Prostate gland (tissue), 2 donors: ENCODE results near the gene ZAP70. TPM values are rescaled to one million over a fixed set of nuclear protein-coding genes. Genes with fewer than 3 reads are reported as not detected.
"Not testable (repeated sequence)": the region's sequence is repeated elsewhere in the genome, so short reads cannot be mapped to it uniquely, and the experiment has no call there.

Source experiments
- DNase-seq: peaks from one replicate; pipeline ENCODE4 v3.0.0-alpha.2; 2019; ENCODE audit warnings: low spot score
- H3K27ac ChIP-seq, 2 donors: fragments of 200-600 bp; sonication (generic); 2 replicates each; pipeline ENCODE4 v1.5.1; 2017 to 2019
- H3K27me3 ChIP-seq: fragments of 200-600 bp; sonication (generic); replicated peaks from 2 replicates; pipeline ENCODE4 v1.5.1; 2019; ENCODE audit not compliant: insufficient read depth
- H3K36me3 ChIP-seq, 2 donors: fragments of 200-600 bp; sonication (generic); 1 replicate in 1 of 2; 2 replicates in 1 of 2; pipeline versions ENCODE4 v1.5.1 to v1.8.1; 2017 to 2019
- H3K4me1 ChIP-seq: fragments of 200-600 bp; sonication (generic); replicated peaks from 2 replicates; pipeline ENCODE4 v1.5.1; 2019
- H3K4me3 ChIP-seq, 2 donors: fragments of 200-600 bp; sonication (generic); 2 replicates each; pipeline ENCODE4 v1.5.1; 2017 to 2019
- H3K9me3 ChIP-seq: fragments of 200-600 bp; sonication (generic); 2 replicates; pipeline ENCODE4 v1.5.1; 2017
- POLR2A ChIP-seq: fragments of 450-650 bp; IDR thresholded peaks from one replicate; pipeline ENCODE4 v1.6.1; 2016; ENCODE audit warnings: antibody characterized with exemption, mild to moderate bottlenecking
- POLR2AphosphoS5 ChIP-seq: sonication (generic); formaldehyde crosslinking; IDR thresholded peaks from one replicate; pipeline ENCODE4 v1.6.1; 2017; ENCODE audit warnings: antibody characterized with exemption
- WGBS: methylation state at CpG from one replicate; pipeline ENCODE4 v1.1.5; 2018; 5-methylcytosine and 5-hydroxymethylcytosine counted together
- intact Hi-C: fragments of 100-400 bp; cut with DNase I; formaldehyde crosslinking; loops from one replicate; pipeline ENCODE4 v1.14.2; 2022
- total RNA-seq, 2 donors: library from RNA; depleted of rRNA; stranded (reverse); fragments of >200 nt; gene quantifications; one replicate each; pipeline ENCODE4 v1.1.0, GENCODE V29; 2016
- TF ChIP-seq, protein P1 (sequence below), 4 experiments: fragments of 200-600 bp in 2 of 4; fragments of 450-650 bp in 2 of 4; sonication (generic) in 2 of 4; IDR thresholded peaks; 1 replicate in 3 of 4; 2 replicates in 1 of 4; pipeline ENCODE4 v1.5.1; 2016 to 2019; ENCODE audit warnings: antibody characterized with exemption in 4 of 4, mild to moderate bottlenecking in 2 of 4, moderate library complexity in 2 of 4

Gene ZAP70
- total RNA-seq, 2 donors from 2014 or later: 1.8 to 3.9 TPM

DNA sequence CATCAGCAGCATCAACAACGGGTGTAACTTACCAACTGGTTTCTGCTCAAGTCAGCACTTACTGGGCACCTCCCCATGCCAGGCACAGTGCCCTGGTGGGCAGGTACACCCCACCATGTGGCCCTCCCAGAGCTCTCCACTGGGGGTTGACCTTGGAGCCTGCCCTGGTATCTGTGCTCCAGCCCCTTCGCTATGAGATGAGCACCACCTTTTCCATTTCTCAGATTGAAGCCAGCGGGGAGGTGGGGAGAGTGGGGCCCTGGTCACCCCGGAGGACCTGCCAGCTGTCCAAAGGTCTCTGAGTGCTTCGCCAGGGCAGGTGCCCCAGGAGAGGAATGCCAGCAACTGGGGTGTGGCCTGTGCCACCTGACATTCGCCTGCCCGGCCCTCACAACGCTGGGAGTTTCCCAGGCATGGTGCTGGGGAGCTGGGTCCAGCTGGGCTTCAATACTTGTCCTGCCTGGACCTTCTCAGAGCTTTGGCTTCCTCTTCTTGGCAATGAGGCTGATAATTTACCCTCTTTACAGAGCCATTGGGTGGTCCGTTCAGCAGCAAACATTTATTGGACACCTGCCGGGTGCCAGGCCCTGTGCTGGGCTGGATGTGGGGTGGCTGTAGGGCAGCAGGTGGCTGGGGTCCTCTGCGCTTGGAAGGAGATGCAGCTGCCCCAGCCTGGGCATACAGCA is 5.9 kb upstream of the ZAP70 start:
- intact Hi-C loops: no loop called here
- Histone ChIP-seq H3K4me3 (no peak overlapping the region), H3K9me3 (no peaks in the 10 kb centered on the region), H3K4me1 (no peaks in the 10 kb centered on the region), H3K27me3 (no peaks in the 10 kb centered on the region), H3K27ac (no peak overlapping the region), H3K36me3 (no peaks in the 10 kb centered on the region)
- 79% methylated on average over 11 of the region's 11 CpGs for WGBS
- TF ChIP-seq POLR2A (no peak), POLR2AphosphoS5 (no peak)
- TF ChIP-seq, protein P1, sequence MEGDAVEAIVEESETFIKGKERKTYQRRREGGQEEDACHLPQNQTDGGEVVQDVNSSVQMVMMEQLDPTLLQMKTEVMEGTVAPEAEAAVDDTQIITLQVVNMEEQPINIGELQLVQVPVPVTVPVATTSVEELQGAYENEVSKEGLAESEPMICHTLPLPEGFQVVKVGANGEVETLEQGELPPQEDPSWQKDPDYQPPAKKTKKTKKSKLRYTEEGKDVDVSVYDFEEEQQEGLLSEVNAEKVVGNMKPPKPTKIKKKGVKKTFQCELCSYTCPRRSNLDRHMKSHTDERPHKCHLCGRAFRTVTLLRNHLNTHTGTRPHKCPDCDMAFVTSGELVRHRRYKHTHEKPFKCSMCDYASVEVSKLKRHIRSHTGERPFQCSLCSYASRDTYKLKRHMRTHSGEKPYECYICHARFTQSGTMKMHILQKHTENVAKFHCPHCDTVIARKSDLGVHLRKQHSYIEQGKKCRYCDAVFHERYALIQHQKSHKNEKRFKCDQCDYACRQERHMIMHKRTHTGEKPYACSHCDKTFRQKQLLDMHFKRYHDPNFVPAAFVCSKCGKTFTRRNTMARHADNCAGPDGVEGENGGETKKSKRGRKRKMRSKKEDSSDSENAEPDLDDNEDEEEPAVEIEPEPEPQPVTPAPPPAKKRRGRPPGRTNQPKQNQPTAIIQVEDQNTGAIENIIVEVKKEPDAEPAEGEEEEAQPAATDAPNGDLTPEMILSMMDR (IDR thresholded peaks at IDR 0.05): no peak
- DNase-seq: no peak

- DNase-seq: no peak
- Histone ChIP-seq H3K4me1 (no peaks in the 10 kb centered on the region), H3K27ac (no peak overlapping the region), H3K36me3 (no peaks in the 10 kb centered on the region), H3K27me3 (no peaks in the 10 kb centered on the region), H3K9me3 (no peaks in the 10 kb centered on the region), H3K4me3 (no peak overlapping the region)
- 74% methylated on average over 4 of the region's 4 CpGs for WGBS
- TF ChIP-seq, protein P1 (IDR thresholded peaks at IDR 0.05): no peak
- no peak for TF ChIP-seq POLR2AphosphoS5
- no peak for TF ChIP-seq POLR2A
- intact Hi-C loops: no loop called here
These were observed 5.4 kb upstream of the ZAP70 start for GRCh38 chr2:97708048-97708380.

DNA sequence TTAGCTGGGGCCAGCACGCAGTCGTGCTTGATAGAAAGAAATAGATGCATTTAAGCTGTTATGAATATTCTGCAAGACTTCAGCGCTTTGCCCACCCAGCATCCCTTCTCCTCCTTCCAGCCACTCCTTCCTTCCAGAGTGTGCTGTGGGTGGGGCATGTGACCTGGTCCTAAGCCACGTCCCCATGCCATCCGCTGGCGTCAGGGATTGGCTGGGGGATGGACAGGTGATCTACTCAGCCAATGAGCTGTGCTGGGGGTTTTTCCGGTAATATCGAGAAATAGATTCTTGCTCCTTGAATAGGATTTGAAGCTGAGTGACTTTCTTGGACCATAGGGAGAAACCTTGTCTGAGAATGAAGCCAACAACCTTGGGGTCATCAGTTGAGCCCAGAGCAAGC is 4.8 kb upstream of the ZAP70 start:
- 89% methylated on average over 8 of the region's 8 CpGs for WGBS
- no peak for DNase-seq
- intact Hi-C loops: no loop called here

GRCh38 chr2:97711394-97711711 is 2.0 kb upstream of the ZAP70 start:
- WGBS: 71% methylated on average over 6 of the region's 6 CpGs
- intact Hi-C loops: no loop called here

More for the DNA sequence above, 4.8 kb upstream of the ZAP70 start:
- H3K27me3 ChIP-seq: no peaks in the 10 kb centered on the region
- H3K36me3 ChIP-seq: no peaks in the 10 kb centered on the region
- H3K4me3 ChIP-seq: no peak overlapping the region
- no peak overlapping the region for H3K27ac ChIP-seq
- H3K9me3 ChIP-seq: no peaks in the 10 kb centered on the region
- no peaks in the 10 kb centered on the region for H3K4me1 ChIP-seq
- TF ChIP-seq POLR2AphosphoS5 (no peak), POLR2A (no peak)
- TF ChIP-seq, protein P1 (IDR thresholded peaks at IDR 0.05): no peak

DNA sequence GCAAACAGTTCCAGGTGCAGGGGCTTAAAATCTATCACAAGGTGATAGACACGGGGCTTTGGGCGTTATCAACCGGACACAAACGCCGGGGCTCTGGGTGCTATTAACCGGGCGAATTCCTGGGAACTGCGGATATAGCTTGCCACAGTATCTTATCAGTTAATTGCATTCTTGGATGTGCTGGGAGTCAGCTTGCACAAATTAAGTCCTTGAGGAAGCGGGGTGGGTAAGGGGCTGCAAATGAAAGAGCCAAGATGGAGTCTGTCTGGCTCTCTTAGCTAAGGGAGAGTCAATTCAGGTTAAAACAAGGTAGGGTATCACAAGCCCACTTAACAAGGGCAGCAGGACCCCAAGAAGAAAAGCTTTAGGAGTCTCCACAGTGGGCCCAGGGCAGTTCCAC is 1.2 kb upstream of the ZAP70 start:
- intact Hi-C loops, DNase-seq, H3K27me3 ChIP-seq, H3K4me3 ChIP-seq, H3K9me3 ChIP-seq, H3K4me1 ChIP-seq, H3K36me3 ChIP-seq, H3K27ac ChIP-seq: not testable (repeated sequence)
- 64% methylated on average over 9 of the region's 9 CpGs for WGBS

More at GRCh38 chr2:97711394-97711711, 2.0 kb upstream of the ZAP70 start:
- H3K9me3 ChIP-seq: no peaks in the 10 kb centered on the region
- no peaks in the 10 kb centered on the region for H3K4me1 ChIP-seq
- H3K36me3 ChIP-seq: no peaks in the 10 kb centered on the region
- TF ChIP-seq, protein P1 (IDR thresholded peaks at IDR 0.05): no peak
- no peak for TF ChIP-seq POLR2AphosphoS5
- TF ChIP-seq POLR2A: no peak
- no peak for DNase-seq
- no peak overlapping the region for H3K27ac ChIP-seq
- H3K4me3 ChIP-seq: no peak overlapping the region
- H3K27me3 ChIP-seq: no peaks in the 10 kb centered on the region
